GM12878 (cell line): Measurements from ENCODE around the gene CLEC5A. TPM values are rescaled to one million over a fixed set of nuclear protein-coding genes. Genes with fewer than 3 reads are reported as not detected.
"Not testable (repeated sequence)": the region's sequence is repeated elsewhere in the genome, so short reads cannot be mapped to it uniquely, and the experiment has no call there.

ENCODE experiments used
- ATAC-seq: fragments of 200-7000 bp; cut with Tn5 transposase; 3 replicates; pipeline ENCODE4 v1.9.1; 2020; ENCODE audit warnings: mild to moderate bottlenecking, moderate library complexity
- BruUV-seq: library from RNA; stranded (reverse); fragments of 400-500 nt; replicated peaks from 2 replicates; lab custom pipeline; 2021; lab: Mats Ljungman, UMichigan
- CTCF ChIA-PET: fragments of 300-600 bp; sonication (Branson Sonifier 250); formaldehyde crosslinking; extraction: SDS; loops from one replicate; lab custom pipeline; 2021; ENCODE audit warnings: inconsistent platforms; lab: Yijun Ruan, JAX
- POLR2A ChIA-PET: fragments of 350-600 bp; formaldehyde crosslinking; extraction: SDS; loops from one replicate; lab custom pipeline; 2021; ENCODE audit warnings: inconsistent platforms; lab: Charles Lee
- RAD21 ChIA-PET: fragments of 300-600 bp; sonication (Branson Sonifier 250); formaldehyde crosslinking; loops from one replicate; lab custom pipeline; 2023; ENCODE audit warnings: antibody characterized with exemption; ENCODE audit not compliant: unreplicated experiment; lab: Charles Lee
- SMC1A ChIA-PET: fragments of 300-600 bp; sonication (Branson Sonifier 250); formaldehyde crosslinking; loops from one replicate; lab custom pipeline; 2023; ENCODE audit not compliant: unreplicated experiment, uncharacterized antibody; lab: Charles Lee
- DNase-seq: peaks from one replicate; pipeline ENCODE4 v3.0.0-alpha.2; 2011; ENCODE audit warnings: low read depth, low spot score
- FAIRE-seq: peaks from 3 replicates; lab custom pipeline; 2011; peaks lifted over from hg19 to GRCh38; lab: Jason Lieb, UNC
- H2AFZ ChIP-seq: 2 replicates; pipeline ENCODE4 v1.6.0; 2011; ENCODE audit warnings: low read depth, low read length, control low read depth; ENCODE audit not compliant: control insufficient read depth
- H3K27ac ChIP-seq: 2 replicates; pipeline ENCODE4 v1.5.1; 2011; ENCODE audit warnings: control low read depth; ENCODE audit not compliant: control insufficient read depth, insufficient read depth
- H3K27me3 ChIP-seq, 2 experiments: replicated peaks in 1 of 2; 2 replicates each; pipeline versions ENCODE4 v1.6.0 to v1.6.1; 2011; ENCODE audit warnings: low read length in 1 of 2; ENCODE audit not compliant: control insufficient read depth in 2 of 2, insufficient read depth in 2 of 2
- H3K36me3 ChIP-seq, 2 experiments: 2 replicates each; pipeline ENCODE4 v1.5.1; 2011; ENCODE audit warnings: low read length in 1 of 2; ENCODE audit not compliant: control insufficient read depth in 2 of 2, insufficient read depth in 2 of 2
- H3K4me1 ChIP-seq: 2 replicates; pipeline ENCODE4 v1.6.1; 2011; ENCODE audit warnings: mild to moderate bottlenecking, low read length, moderate library complexity, mixed read lengths; ENCODE audit not compliant: control insufficient read depth, insufficient read depth
- H3K4me2 ChIP-seq: 2 replicates; pipeline ENCODE4 v1.6.0; 2011; ENCODE audit warnings: control low read depth; ENCODE audit not compliant: control insufficient read depth, insufficient read depth
- H3K4me3 ChIP-seq: fragments of 200-600 bp; sonication (generic); 2 replicates; pipeline ENCODE4 v1.5.1; 2016
- H3K79me2 ChIP-seq: 2 replicates; pipeline ENCODE4 v1.6.0; 2011; ENCODE audit warnings: low read length; ENCODE audit not compliant: control insufficient read depth, insufficient read depth
- H3K9ac ChIP-seq: 2 replicates; pipeline ENCODE4 v1.8.0; 2011; ENCODE audit warnings: low read length, control low read depth, mixed read lengths; ENCODE audit not compliant: control insufficient read depth, insufficient read depth
- H3K9me3 ChIP-seq: replicated peaks from 3 replicates; pipeline ENCODE4 v1.5.1; 2011; ENCODE audit warnings: mild to moderate bottlenecking, low read length; ENCODE audit not compliant: control insufficient read depth, insufficient read depth
- H4K20me1 ChIP-seq: 2 replicates; pipeline ENCODE4 v1.6.0; 2011; ENCODE audit not compliant: control insufficient read depth, insufficient read depth
- ASH2L ChIP-seq: fragments of 300-600, 200-600 bp; sonication (generic); IDR thresholded peaks from 2 replicates; pipeline ENCODE4 v1.6.1; 2017; ENCODE audit warnings: low read depth, mild to moderate bottlenecking, borderline replicate concordance
- BACH1 ChIP-seq: fragments of 450-650 bp; IDR thresholded peaks from 2 replicates; pipeline ENCODE4 v1.6.1; 2017; ENCODE audit warnings: mild to moderate bottlenecking, borderline replicate concordance
- MAX ChIP-seq: IDR thresholded peaks from 2 replicates; pipeline ENCODE4 v1.6.1; 2012; ENCODE audit warnings: low read depth, low read length, improper control_type of control experiment
- POLR2AphosphoS2 ChIP-seq: IDR thresholded peaks from 2 replicates; pipeline ENCODE4 v1.6.1; 2011; ENCODE audit warnings: low read depth, mild to moderate bottlenecking, low read length, improper control_type of control experiment, moderate library complexity
- SMAD1 ChIP-seq: fragments of 450-650 bp; IDR thresholded peaks from 2 replicates; pipeline ENCODE4 v1.6.1; 2018; ENCODE audit warnings: mild to moderate bottlenecking, low read depth; ENCODE audit not compliant: partially characterized antibody
- YBX1 ChIP-seq: fragments of 450-650 bp; IDR thresholded peaks from 2 replicates; pipeline ENCODE4 v1.6.1; 2016; ENCODE audit warnings: antibody characterized with exemption
- ZNF217 ChIP-seq: fragments of 450-650 bp; IDR thresholded peaks from 2 replicates; pipeline ENCODE4 v1.6.1; 2017; ENCODE audit warnings: antibody characterized with exemption, mild to moderate bottlenecking
- WGBS: methylation state at CpG from one replicate; pipeline ENCODE4 v1.1.6; 2016; ENCODE audit warnings: low lambda C conversion rate; ENCODE audit not compliant: insufficient replicate concordance, insufficient coverage; ENCODE audit errors: missing lambda C conversion rate; 5-methylcytosine and 5-hydroxymethylcytosine counted together
- in situ Hi-C: fragments of 300-500 bp; cut with MboI; formaldehyde crosslinking; loops from 9 replicates; pipeline ENCODE4 v1.14.3; 2018; ENCODE audit warnings: mixed read lengths
- intact Hi-C: fragments of 100-400 bp; cut with micrococcal nuclease; formaldehyde crosslinking; loops from one replicate; pipeline ENCODE4 v1.14.2; 2022; ENCODE audit not compliant: unreplicated experiment
- polyA plus RNA-seq, 11 experiments: library from polyadenylated mRNA; depleted of rRNA in 4 of 11; unstranded in 6 of 11; stranded (reverse) in 5 of 11; fragments of >200 nt; fragmentation: Nextera tagmentation in 4 of 11; fragmentation: Illumina TruSeq in 1 of 11; extraction: Ambion mirVana in 4 of 11; extraction: Trizol in 1 of 11; gene quantifications; 1 replicate in 1 of 11; 2 replicates in 10 of 11; pipeline versions ENCODE4 v1.2.1 to v1.2.3, GENCODE V29; 2011 to 2016; ENCODE audit warnings: inconsistent platforms in 2 of 11, missing spikeins in 2 of 11, low read depth in 1 of 11
- total RNA-seq, 4 experiments: library from RNA; depleted of rRNA in 3 of 4; stranded (reverse); fragments of >200 nt in 3 of 4; fragmentation: Illumina TruSeq in 1 of 4; extraction: Trizol in 1 of 4; gene quantifications; 2 replicates each; pipeline versions ENCODE4 v1.2.1 to v1.2.3, GENCODE V29; 2013 to 2021

The CLEC5A gene
- total and polyA plus RNA-seq, 10 of the 15 experiments (the other 5 are each of a cell fraction or from before 2014, with no cell fraction given) = not detected

- no TSS peak for BruUV-seq
- H3K79me2 ChIP-seq = no peaks in the 10 kb centered on the region
- intact Hi-C loops (no loop called here), in situ Hi-C loops (no loop called here)
- H3K27ac ChIP-seq = no peak overlapping the region
- ChIA-PET POLR2A (no interaction called here), RAD21 (no interaction called here), SMC1A (no interaction called here), CTCF (no interaction called here)
- no peak overlapping the region for H3K4me2 ChIP-seq
- ATAC-seq (no peak), DNase-seq (no peak), FAIRE-seq (no peak)
- no peak overlapping the region for H3K4me3 ChIP-seq
- H3K4me1 ChIP-seq = no peaks in the 10 kb centered on the region
- H3K27me3 ChIP-seq = no peaks in the 10 kb centered on the region
- H3K36me3 ChIP-seq = no peaks in the 10 kb centered on the region
- H3K9ac ChIP-seq = no peak overlapping the region
- no peak overlapping the region for H2AFZ ChIP-seq
- no peaks in the 10 kb centered on the region for H3K9me3 ChIP-seq
- H4K20me1 ChIP-seq = no peaks in the 10 kb centered on the region
- 3% methylated on average over 2 of the region's 2 CpGs for WGBS
- TF ChIP-seq POLR2AphosphoS2 = no peak
- TF ChIP-seq MAX = no peak
- TF ChIP-seq SMAD1 = no peak
- TF ChIP-seq BACH1 = no peak
- no peak for TF ChIP-seq YBX1
- TF ChIP-seq ZNF217 = no peak
- TF ChIP-seq ASH2L = no peak
- TF ChIP-seq, all 136 proteins: peak for 0
Measured at GRCh38 chr7:141990011-141990725, 43.4 kb upstream of the CLEC5A start.

GRCh38 chr7:141987803-141988202 is 41.0 kb upstream of the CLEC5A start:
- BruUV-seq, H2AFZ ChIP-seq, H3K27me3 ChIP-seq, in situ Hi-C loops, POLR2A ChIA-PET, intact Hi-C loops, H3K4me3 ChIP-seq, H3K4me1 ChIP-seq, H3K79me2 ChIP-seq, RAD21 ChIA-PET, FAIRE-seq, H4K20me1 ChIP-seq, H3K27ac ChIP-seq, SMC1A ChIA-PET, H3K36me3 ChIP-seq, DNase-seq, ATAC-seq, H3K4me2 ChIP-seq, H3K9me3 ChIP-seq, H3K9ac ChIP-seq: not testable (repeated sequence)
- CTCF ChIA-PET = interaction anchor here (1.3 kb wide), 1 partner anchor 12 kb away, joined by 4 read pairs; no protein-coding TSS in a partner anchor
- 26% methylated on average over 4 of the region's 4 CpGs for WGBS
